CD14-positive monocyte (primary cell): ENCODE data around the gene TOX3. TPM values are rescaled to one million over a fixed set of nuclear protein-coding genes. Genes with fewer than 3 reads are reported as not detected.

Source experiments
- DNase-seq, 3 donors: peaks; one replicate each; pipeline ENCODE4 v3.0.0-alpha.2; 2011 to 2022
- H2AFZ ChIP-seq: 2 replicates; pipeline ENCODE4 v1.6.0; 2012; ENCODE audit warnings: mild to moderate bottlenecking, low read depth, low read length, inconsistent platforms; ENCODE audit not compliant: insufficient read depth, poor library complexity, severe bottlenecking
- H3K27ac ChIP-seq, 2 donors: 1 replicate in 1 of 2; 2 replicates in 1 of 2; pipeline ENCODE4 v1.5.1; 2012 to 2013; ENCODE audit warnings: low read length in 2 of 2, control low read depth in 1 of 2, inconsistent platforms in 1 of 2, low read depth in 1 of 2, mild to moderate bottlenecking in 1 of 2
- H3K27me3 ChIP-seq, 2 donors: one replicate each; pipeline versions ENCODE4 v1.6.0 to v1.6.1; 2011 to 2013; ENCODE audit warnings: low read length in 2 of 2; ENCODE audit not compliant: control insufficient read depth in 2 of 2, insufficient read depth in 2 of 2
- H3K36me3 ChIP-seq, 2 donors: replicated peaks in 1 of 2; 1 replicate in 1 of 2; 2 replicates in 1 of 2; pipeline versions ENCODE4 v1.5.1 to v1.6.1; 2012 to 2013; ENCODE audit warnings: low read length in 2 of 2, control low read depth in 1 of 2, inconsistent platforms in 1 of 2, mild to moderate bottlenecking in 1 of 2; ENCODE audit not compliant: insufficient read depth in 2 of 2, control insufficient read depth in 1 of 2
- H3K4me1 ChIP-seq, 2 donors: 1 replicate in 1 of 2; 2 replicates in 1 of 2; pipeline versions ENCODE4 v1.5.1 to v1.6.1; 2012 to 2013; ENCODE audit warnings: low read length in 2 of 2, control low read depth in 1 of 2, inconsistent platforms in 1 of 2, mild to moderate bottlenecking in 1 of 2, moderate library complexity in 1 of 2; ENCODE audit not compliant: insufficient read depth in 2 of 2, control insufficient read depth in 1 of 2
- H3K4me2 ChIP-seq: replicated peaks from 2 replicates; pipeline ENCODE3; 2012; ENCODE audit warnings: low read length, moderate library complexity, mild to moderate bottlenecking; ENCODE audit not compliant: poor library complexity, severe bottlenecking; ENCODE audit errors: extremely low read depth
- H3K4me3 ChIP-seq, 3 experiments: fragments of 200-600 bp in 1 of 3; sonication (generic) in 1 of 3; replicated peaks in 1 of 3; 1 replicate in 2 of 3; 2 replicates in 1 of 3; pipeline ENCODE4 v1.5.1; 2011 to 2013; ENCODE audit warnings: low read length in 3 of 3, mild to moderate bottlenecking in 3 of 3, control low read depth in 2 of 3, low read depth in 2 of 3, inconsistent platforms in 1 of 3, moderate library complexity in 1 of 3
- H3K79me2 ChIP-seq: 2 replicates; pipeline ENCODE4 v1.6.0; 2012; ENCODE audit warnings: mild to moderate bottlenecking, control low read depth, inconsistent platforms, low read length, moderate library complexity; ENCODE audit not compliant: insufficient read depth
- H3K9ac ChIP-seq: 2 replicates; pipeline ENCODE4 v1.6.0; 2017; ENCODE audit warnings: low read length, mild to moderate bottlenecking; ENCODE audit not compliant: insufficient read depth, poor library complexity, severe bottlenecking
- H3K9me3 ChIP-seq, 2 donors: replicated peaks in 1 of 2; 1 replicate in 1 of 2; 2 replicates in 1 of 2; pipeline versions ENCODE4 v1.5.1 to v1.6.1; 2012 to 2013; ENCODE audit warnings: low read length in 2 of 2, control low read depth in 1 of 2; ENCODE audit not compliant: control insufficient read depth in 1 of 2, insufficient read depth in 1 of 2
- H4K20me1 ChIP-seq: 2 replicates; pipeline ENCODE4 v1.6.0; 2012; ENCODE audit warnings: mild to moderate bottlenecking, low read length, control low read depth, moderate library complexity; ENCODE audit not compliant: insufficient read depth
- H3K27ac Mint-ChIP-seq, 7 donors: one replicate each; pipeline ENCODE4 v1.8.0; 2020; ENCODE audit warnings: mild to moderate bottlenecking in 7 of 7, mixed read lengths in 7 of 7, moderate library complexity in 6 of 7, inconsistent platforms in 2 of 7
- H3K27me3 Mint-ChIP-seq, 3 donors: one replicate each; pipeline ENCODE4 v1.8.0; 2021 to 2022; ENCODE audit warnings: low read depth in 3 of 3, mild to moderate bottlenecking in 3 of 3, mixed read lengths in 3 of 3, moderate library complexity in 3 of 3, inconsistent platforms in 1 of 3
- H3K36me3 Mint-ChIP-seq, 2 donors: one replicate each; pipeline ENCODE4 v1.8.0; 2020; ENCODE audit warnings: mixed read lengths in 2 of 2, inconsistent platforms in 1 of 2, mild to moderate bottlenecking in 1 of 2
- H3K4me1 Mint-ChIP-seq: one replicate; pipeline ENCODE4 v1.8.0; 2020; ENCODE audit warnings: mild to moderate bottlenecking, mixed read lengths
- H3K4me3 Mint-ChIP-seq, 2 donors: one replicate each; pipeline ENCODE4 v1.8.0; 2020; ENCODE audit warnings: mild to moderate bottlenecking in 2 of 2, mixed read lengths in 2 of 2, moderate library complexity in 1 of 2
- H3K9me3 Mint-ChIP-seq, 7 donors: one replicate each; pipeline ENCODE4 v1.8.0; 2020 to 2022; ENCODE audit warnings: mixed read lengths in 7 of 7, mild to moderate bottlenecking in 6 of 7, moderate library complexity in 6 of 7, inconsistent platforms in 2 of 7
- CTCF ChIP-seq: fragments of 200-600 bp; IDR thresholded peaks from one replicate; pipeline ENCODE4 v1.8.0; 2022; ENCODE audit warnings: antibody characterized with exemption, mild to moderate bottlenecking
- WGBS: methylation state at CpG from one replicate; pipeline ENCODE4 v1.1.5; 2013; ENCODE audit warnings: missing lambda C conversion rate; ENCODE audit not compliant: insufficient coverage; 5-methylcytosine and 5-hydroxymethylcytosine counted together
- intact Hi-C, 2 donors: fragments of 100-400 bp; cut with micrococcal nuclease; formaldehyde crosslinking; loops; one replicate each; pipeline versions ENCODE4 v1.15.0 to v1.15.1; 2023
- polyA plus RNA-seq, 3 donors: library from polyadenylated mRNA; depleted of rRNA in 1 of 3; unstranded in 2 of 3; stranded (reverse) in 1 of 3; fragments of 300-500 nt in 2 of 3; fragments of >200 nt in 1 of 3; fragmentation: Illumina TruSeq in 2 of 3; gene quantifications; 1 replicate in 2 of 3; 2 replicates in 1 of 3; pipeline ENCODE4 v1.2.3, GENCODE V29; 2012 to 2021

TOX3 gene
- polyA plus RNA-seq, 3 donors, result not detected

GRCh38 chr16:52563767-52564611 lies 17.0 kb upstream of the TOX3 start:
- H3K9me3 Mint-ChIP-seq, result peaks cover 0 to 9% (median 0%) of the 10 kb centered on the region in 7 donors
- H3K9ac ChIP-seq, result no peak overlapping the region
- H4K20me1 ChIP-seq, result no peaks in the 10 kb centered on the region
- no peaks in the 10 kb centered on the region for H3K9me3 ChIP-seq
- no peak for TF ChIP-seq CTCF
- DNase-seq, result no peak
- H3K36me3 Mint-ChIP-seq, result no peaks in the 10 kb centered on the region
- no CpG with 5 or more reads among the region's 3 CpGs for WGBS
- H3K79me2 ChIP-seq, result no peaks in the 10 kb centered on the region
- no peak overlapping the region for H3K27ac Mint-ChIP-seq
- H3K4me1 ChIP-seq, result no peaks in the 10 kb centered on the region
- H3K27ac ChIP-seq, result no peak overlapping the region
- H3K27me3 ChIP-seq, result no peaks in the 10 kb centered on the region
- H2AFZ ChIP-seq, result no peak overlapping the region
- no peak overlapping the region for H3K4me3 ChIP-seq
- intact Hi-C loops, result no loop called here
- no peak overlapping the region for H3K4me3 Mint-ChIP-seq
- H3K27me3 Mint-ChIP-seq, result peaks cover 0 to 3% (median 2%) of the 10 kb centered on the region in 3 donors
- no peak overlapping the region for H3K4me2 ChIP-seq
- no peaks in the 10 kb centered on the region for H3K36me3 ChIP-seq
- no peaks in the 10 kb centered on the region for H3K4me1 Mint-ChIP-seq

- H3K4me1 ChIP-seq, result no peaks in the 10 kb centered on the region
- no peak for TF ChIP-seq CTCF
Measured at GRCh38 chr16:52562770-52563169, 15.8 kb upstream of the TOX3 start.

More at GRCh38 chr16:52562770-52563169, 15.8 kb upstream of the TOX3 start:
- Mint-ChIP-seq H3K27ac (no peak overlapping the region), H3K4me1 (no peaks in the 10 kb centered on the region), H3K4me3 (no peak overlapping the region), H3K27me3 (peaks cover 0 to 3% (median 2%) of the 10 kb centered on the region in 3 donors), H3K36me3 (no peaks in the 10 kb centered on the region), H3K9me3 (peaks cover 0 to 10% (median 0%) of the 10 kb centered on the region in 7 donors)
- H3K79me2 ChIP-seq, result no peaks in the 10 kb centered on the region
- H3K36me3 ChIP-seq, result no peaks in the 10 kb centered on the region
- no peak overlapping the region for H2AFZ ChIP-seq
- H3K4me2 ChIP-seq, result no peak overlapping the region
- no CpG with 5 or more reads among the region's 5 CpGs for WGBS
- H3K4me3 ChIP-seq, result no peak overlapping the region
- intact Hi-C loops, result no loop called here
- no peak for DNase-seq
- no peaks in the 10 kb centered on the region for H4K20me1 ChIP-seq
- no peaks in the 10 kb centered on the region for H3K27me3 ChIP-seq
- H3K9me3 ChIP-seq, result no peaks in the 10 kb centered on the region
- H3K9ac ChIP-seq, result no peak overlapping the region
- H3K27ac ChIP-seq, result no peak overlapping the region
